Adrenal gland (tissue), 5 donors: ENCODE measurements around the gene COL25A1.

Experiments used
- CTCF ChIP-seq, 6 experiments: fragments of 450-650 bp in 4 of 6; fragments of 200-600 bp in 2 of 6; sonication (generic) in 1 of 6; IDR thresholded peaks; 1 replicate in 5 of 6; 2 replicates in 1 of 6; pipeline versions ENCODE4 v1.5.1 to v1.8.0; 2016 to 2021; ENCODE audit warnings: antibody characterized with exemption in 6 of 6, mild to moderate bottlenecking in 2 of 6, moderate library complexity in 1 of 6
- POLR2A ChIP-seq, 2 donors: fragments of 450-650 bp; IDR thresholded peaks; one replicate each; pipeline ENCODE4 v1.6.1; 2017; ENCODE audit warnings: antibody characterized with exemption in 2 of 2, mild to moderate bottlenecking in 2 of 2, moderate library complexity in 1 of 2
- donor health status: DM: no; HTN: no; CAD: no.

- TF ChIP-seq CTCF (IDR thresholded peaks at IDR 0.05) (no peak), POLR2A (IDR thresholded peaks at IDR 0.05) (no peak)
These were observed 509.0 kb downstream of the COL25A1 start for GRCh38 chr4:108793415-108793814.
